ENCODE data around the gene BACH1.

Gene BACH1

GRCh38 chr21:29315131-29315749 is 16.5 kb downstream of the BACH1 start:
- no peak for DNase-seq (ENCODE audit: low read depth)

DNA sequence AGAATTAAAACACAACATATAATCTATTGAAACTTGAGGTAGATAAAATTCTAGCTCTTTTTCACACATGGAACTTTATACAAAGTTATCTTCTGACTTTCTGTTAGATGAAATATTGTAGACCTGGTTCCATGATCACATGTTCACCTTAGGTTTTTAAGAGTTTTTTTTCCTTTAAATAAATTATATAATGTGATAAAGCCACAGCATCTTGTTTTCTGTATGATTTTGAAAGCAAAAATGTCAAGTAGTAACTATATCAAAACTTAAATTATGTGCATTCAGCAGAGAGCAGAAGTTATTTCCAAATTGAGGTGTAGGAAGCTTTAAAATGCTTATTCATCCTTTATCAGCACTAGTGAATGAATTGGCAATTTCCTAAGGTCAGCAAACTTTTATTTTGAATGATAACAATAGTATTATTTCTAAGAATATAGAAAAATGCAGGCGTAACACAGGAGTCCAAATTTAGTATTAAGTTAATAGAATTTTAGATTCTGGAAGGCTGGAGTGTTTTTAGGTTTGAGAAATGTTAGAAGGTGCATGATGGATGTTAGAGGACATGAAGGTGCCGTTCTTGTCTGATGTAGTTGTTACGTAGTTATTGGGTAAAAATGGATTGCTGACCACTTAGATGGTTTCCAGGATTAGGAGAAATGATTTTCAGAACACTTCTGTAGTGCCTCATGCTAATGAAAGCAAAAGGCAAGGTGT is 17.5 kb downstream of the BACH1 start:
- no peak for DNase-seq (ENCODE audit: low read depth)

DNA sequence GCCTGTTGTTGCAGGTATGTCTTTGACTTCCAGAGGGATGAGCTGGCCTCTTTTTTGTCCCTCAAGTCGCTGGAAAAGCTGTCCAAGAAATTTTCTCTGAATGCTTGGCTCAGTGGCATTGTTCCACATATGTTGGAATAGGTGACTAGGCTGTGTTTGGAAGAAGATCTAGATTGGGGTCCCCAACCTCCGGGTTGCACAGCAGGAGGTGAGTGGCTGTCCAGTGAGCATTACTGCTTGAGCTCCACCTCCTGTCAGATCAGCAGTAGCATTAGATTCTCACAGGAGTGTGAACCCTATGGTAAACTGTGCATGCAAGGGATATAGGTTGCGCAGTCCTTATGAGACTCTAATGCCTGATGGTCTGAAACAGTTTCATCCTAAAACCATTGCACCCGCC is 18.1 kb downstream of the BACH1 start:
- DNase-seq (ENCODE audit: low read depth): no peak

- no peak for DNase-seq (ENCODE audit: low read depth)
These were observed 19.6 kb downstream of the BACH1 start for GRCh38 chr21:29318354-29318753.

GRCh38 chr21:29320031-29320430 is 21.3 kb downstream of the BACH1 start:
- no peak for DNase-seq (ENCODE audit: low read depth)

DNA sequence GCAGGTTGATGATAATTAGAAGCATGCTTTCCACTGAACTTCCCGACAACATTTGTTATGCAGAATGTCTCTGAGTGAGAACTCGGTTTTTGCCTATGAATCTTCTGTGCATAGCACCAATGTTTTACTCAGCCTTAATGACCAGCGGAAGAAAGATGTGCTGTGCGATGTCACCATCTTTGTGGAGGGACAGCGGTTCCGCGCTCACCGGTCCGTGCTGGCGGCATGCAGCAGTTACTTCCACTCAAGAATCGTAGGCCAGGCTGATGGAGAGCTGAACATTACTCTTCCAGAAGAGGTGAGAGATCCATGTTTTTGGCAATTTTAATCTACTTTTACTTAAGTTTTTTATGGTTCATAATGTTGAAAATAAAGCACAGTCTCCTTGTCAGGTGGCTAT is 22.5 kb downstream of the BACH1 start:
- no peak for DNase-seq (ENCODE audit: low read depth)

DNA sequence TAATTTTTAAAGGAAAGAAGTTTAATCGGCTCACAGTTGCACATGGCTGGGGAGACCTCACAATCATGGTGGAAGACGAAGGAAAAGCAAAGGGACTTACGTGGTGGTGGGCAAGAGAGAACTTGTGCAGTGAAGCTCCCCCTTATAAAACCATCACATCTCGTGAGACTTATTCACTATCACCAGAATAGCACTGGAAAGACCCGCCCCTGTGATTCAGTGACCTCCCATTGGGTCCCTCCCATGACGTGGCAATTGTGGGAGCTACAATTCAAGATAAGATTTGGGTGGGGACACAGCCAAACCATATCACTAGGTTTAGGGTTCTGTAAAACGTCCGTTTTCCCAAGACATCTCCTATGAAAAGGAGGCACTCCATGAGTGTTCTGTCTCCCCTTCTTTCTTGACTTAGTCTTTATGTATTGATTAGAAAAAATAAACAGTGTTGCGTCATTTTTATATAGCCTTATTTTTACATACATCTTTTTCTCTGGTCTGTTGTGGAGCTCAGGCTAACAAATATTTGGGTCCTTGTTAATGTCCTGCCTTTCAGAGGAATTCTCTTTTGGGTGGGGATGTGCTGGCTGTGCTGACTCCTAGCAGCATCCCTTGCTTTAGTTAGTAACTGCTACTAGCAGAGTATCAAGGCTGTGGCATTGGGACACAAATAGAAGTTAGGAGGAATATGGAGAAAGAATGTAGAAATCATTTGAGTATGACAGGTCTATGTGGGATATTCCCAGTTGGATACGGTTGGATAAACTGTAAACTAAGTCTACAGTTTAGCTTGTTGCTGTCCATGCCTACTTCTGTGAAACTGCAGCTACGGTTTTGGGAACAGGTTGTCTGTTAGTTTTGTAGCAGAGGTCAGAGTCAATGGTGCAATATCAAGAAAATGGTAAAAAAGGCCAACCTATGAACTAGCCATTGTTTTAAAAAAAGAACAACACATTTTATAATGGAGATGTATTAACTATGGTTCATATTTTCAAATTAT is 23.5 kb downstream of the BACH1 start:
- DNase-seq (ENCODE audit: low read depth): no peak

DNA sequence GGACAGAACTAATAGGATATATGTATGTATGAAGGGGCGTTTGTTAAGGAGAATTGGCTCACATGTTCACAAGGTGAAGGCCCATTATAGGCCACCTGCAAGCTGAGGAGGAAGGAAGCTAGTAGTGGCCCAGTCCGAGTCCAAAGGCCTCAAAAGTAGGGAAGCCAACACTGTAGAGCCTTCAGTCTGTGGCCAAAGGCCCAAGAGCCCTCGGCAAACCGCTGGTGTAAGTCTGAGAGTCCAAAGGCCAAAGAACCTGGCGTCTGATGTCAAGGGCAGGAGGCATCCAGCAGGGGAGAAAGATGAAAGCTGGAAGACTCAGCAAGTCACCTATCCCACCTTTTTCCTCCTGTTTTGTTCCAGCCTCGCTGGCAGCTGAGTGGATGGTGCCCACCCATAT is 24.5 kb downstream of the BACH1 start:
- DNase-seq (ENCODE audit: low read depth): no peak

- DNase-seq (ENCODE audit: low read depth): no peak
These were observed 28.3 kb downstream of the BACH1 start for GRCh38 chr21:29326914-29327554.

GRCh38 chr21:29329406-29329805 is 30.7 kb downstream of the BACH1 start:
- DNase-seq (ENCODE audit: low read depth): no peak

DNA sequence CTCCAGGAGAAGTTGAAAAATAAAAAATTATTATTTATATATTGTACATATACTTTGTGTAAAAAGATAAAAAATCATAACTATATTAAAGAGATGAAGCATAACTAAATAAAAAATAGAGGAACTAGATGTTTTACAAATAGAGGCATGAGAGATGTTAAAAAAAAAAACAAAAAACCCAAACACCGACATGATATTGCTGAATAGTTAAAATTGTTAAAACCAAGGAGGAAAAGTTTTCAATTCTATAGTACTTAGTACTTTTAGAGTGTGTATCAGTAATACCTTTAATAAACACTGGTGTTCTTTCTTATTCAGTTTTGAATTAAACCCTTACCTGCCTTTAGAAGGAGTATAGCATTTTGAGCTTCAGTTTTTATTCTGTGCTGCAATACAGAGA is 32.1 kb downstream of the BACH1 start:
- DNase-seq (ENCODE audit: low read depth): no peak

GRCh38 chr21:29332461-29333362 is 34.0 kb downstream of the BACH1 start:
- no peak for DNase-seq (ENCODE audit: low read depth)

DNA sequence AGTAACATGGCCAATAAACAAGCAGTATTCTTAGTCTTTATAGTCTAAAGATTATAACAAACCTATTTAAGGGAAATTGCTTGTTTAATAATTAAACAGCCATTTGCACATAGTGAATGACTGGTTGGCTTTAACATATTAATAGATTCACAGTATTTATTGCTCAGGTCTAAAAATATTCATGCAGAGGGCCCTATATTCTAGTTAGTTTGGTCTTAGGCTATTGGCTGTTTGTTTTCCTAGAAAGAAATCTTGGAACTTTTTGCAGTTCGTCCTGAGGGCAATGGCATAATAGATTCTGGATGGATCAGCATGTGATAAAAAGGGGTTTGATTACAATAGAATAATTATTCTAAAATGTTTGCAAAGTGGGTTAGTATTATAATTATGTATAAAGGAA is 34.7 kb downstream of the BACH1 start:
- DNase-seq (ENCODE audit: low read depth): no peak

DNA sequence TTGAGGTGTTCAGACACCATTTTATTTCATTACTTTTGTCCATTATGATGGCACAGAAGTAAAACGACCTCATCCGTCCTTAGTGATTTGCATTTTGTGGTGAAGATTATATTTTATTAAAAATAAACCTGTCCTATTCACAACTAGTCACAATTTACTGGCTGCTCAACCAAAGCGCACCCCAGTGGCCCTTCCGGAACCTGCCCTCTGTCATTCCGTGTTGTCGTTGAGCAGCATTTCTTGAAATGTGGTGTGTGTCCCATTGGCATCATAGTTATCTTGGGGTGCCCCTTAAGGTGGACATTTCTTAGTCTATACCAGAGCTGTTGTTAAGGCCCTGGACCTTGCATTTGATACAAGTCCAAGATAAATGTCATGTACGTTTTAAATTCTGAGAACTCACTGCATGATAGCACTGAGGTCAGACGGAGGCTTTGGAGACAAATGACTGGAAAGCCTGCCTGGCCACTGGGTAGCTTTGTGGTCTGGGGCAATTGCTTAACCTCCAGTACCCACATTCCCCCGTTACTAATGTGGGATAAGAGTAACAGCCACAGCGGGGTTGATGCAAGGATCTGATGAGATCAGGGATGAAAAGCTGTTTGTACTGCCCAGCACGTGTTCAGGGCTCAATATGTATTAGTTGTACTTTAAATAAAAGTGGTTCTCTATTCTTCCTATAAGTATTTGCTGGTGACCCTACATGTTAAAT is 36.2 kb downstream of the BACH1 start:
- DNase-seq (ENCODE audit: low read depth): peak; percentile 83

DNA sequence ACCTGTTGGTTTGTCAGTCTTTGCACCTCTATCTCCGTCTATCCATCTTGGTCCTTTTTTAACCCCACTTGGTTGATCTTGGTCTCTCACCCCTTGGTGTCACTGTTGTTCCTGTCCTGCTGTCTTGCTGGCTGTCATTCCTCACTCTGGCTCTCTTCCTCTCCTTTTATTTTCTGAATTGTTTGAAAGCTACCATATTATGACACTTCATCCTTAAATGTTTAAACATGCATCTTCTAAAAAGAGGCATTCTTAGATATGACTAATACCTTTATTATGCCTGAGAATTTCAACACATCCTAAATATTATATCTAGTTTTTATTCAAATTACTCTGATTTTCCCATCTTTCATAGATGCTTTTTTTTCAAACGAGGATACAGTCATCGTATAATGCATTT is 37.0 kb downstream of the BACH1 start:
- DNase-seq (ENCODE audit: low read depth): no peak

GRCh38 chr21:29338256-29338655 is 39.5 kb downstream of the BACH1 start:
- no peak for DNase-seq (ENCODE audit: low read depth)

DNA sequence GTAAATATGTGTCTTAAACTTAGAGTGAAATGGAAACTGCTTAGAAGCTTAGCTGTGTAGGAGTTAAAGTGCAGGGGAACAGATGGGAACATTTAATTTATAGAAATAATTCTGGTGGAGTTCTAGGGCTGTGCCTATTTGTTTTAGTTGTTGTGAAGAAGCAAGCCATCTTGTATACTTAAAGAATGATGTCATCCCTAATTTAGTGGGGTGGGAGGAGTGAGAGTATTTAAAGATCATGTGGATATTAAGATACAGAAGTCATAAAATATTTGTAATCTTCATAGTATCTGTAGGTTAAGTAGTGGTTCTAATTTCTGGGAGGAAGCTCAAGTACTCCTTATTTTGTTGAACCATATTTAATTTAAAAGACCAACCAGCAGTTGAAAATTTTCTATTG is 41.5 kb downstream of the BACH1 start:
- DNase-seq (ENCODE audit: low read depth): no peak

GRCh38 chr21:29342363-29342957 is 43.7 kb downstream of the BACH1 start:
- peak; percentile 98 for DNase-seq (ENCODE audit: low read depth)

GRCh38 chr21:29343519-29343918 is 44.8 kb downstream of the BACH1 start:
- DNase-seq (ENCODE audit: low read depth): peak; percentile 56

GRCh38 chr21:29346281-29346680 is 47.6 kb downstream of the BACH1 start:
- DNase-seq (ENCODE audit: low read depth): no peak

Data from stromal cell of bone marrow (primary cell).